Activated naive CD8-positive, alpha-beta T cell treated with anti-CD3 and anti-CD28 coated beads, Interleukin-2, amount 50 U/mL, for 24 hours (primary cell): ENCODE data around the gene UVRAG.
"Not testable (repeated sequence)": the region's sequence is repeated elsewhere in the genome, so short reads cannot be mapped to it uniquely, and the experiment has no call there.

ENCODE experiments used
- ATAC-seq: fragments of 150-1000 bp; cut with Tn5 transposase; one replicate; pipeline ENCODE4 v1.10.0; 2021
- DNase-seq: peaks from one replicate; pipeline ENCODE4 v3.0.0; 2021
- H3K27ac Mint-ChIP-seq: one replicate; pipeline ENCODE4 v1.8.0; 2021; ENCODE audit warnings: mild to moderate bottlenecking, mixed read lengths
- H3K27me3 Mint-ChIP-seq: one replicate; pipeline ENCODE4 v1.8.0; 2021; ENCODE audit warnings: mixed read lengths
- H3K36me3 Mint-ChIP-seq: one replicate; pipeline ENCODE4 v1.8.0; 2021; ENCODE audit warnings: low read depth, mixed read lengths
- H3K4me1 Mint-ChIP-seq: one replicate; pipeline ENCODE4 v1.8.0; 2021; ENCODE audit warnings: mixed read lengths
- H3K4me3 Mint-ChIP-seq: one replicate; pipeline ENCODE4 v1.8.0; 2021; ENCODE audit warnings: mild to moderate bottlenecking, moderate library complexity, mixed read lengths
- H3K9me3 Mint-ChIP-seq: one replicate; pipeline ENCODE4 v1.8.0; 2021; ENCODE audit warnings: mixed read lengths

UVRAG gene

DNA sequence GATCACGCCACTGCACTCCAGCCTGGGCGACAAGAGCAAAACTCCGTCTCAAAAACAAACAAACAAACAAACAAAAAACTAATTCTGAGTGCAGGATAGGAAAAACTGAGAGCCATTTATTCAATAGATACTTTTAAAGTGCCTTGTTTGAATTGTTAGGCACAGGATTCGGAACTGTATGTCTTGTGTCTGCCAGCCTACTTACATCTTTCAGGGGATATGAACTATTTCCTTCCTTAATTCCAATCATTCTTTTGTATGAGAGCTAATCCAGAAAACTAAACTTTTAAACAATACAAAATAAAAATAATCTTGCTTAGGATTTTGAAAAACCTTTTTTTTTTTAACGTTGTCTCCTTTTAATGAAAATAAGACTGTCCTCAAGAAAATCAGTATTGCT is 12.6 kb downstream of the UVRAG start:
- H3K27ac Mint-ChIP-seq, result no peak overlapping the region

DNA sequence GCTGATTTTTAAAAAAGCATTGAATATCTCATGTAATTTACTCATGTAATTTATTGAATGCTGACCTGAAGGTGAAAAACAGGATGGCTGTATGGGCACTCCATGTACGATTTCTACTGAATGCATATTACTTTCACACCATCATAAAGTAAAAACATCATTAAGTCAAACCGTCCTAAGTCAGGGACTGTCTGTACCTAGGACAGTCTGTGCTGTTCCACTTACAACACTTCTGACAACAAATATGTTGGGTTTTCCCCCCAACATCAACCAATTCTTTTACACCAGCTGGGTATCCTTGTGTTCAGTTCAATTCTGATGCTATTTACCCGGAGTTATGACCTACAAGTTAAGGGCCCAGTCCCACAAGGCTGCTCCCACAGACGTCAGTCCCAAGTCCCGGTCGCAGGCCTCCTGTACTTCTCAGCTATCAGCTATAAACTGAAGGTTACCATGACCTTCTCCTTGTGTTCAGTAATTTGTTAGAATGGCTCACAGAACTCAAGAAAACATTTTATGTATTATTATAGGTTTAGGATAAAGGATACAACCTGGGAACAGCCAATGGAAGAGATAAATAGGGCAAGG is 17.0 kb downstream of the UVRAG start:
- DNase-seq (no peak), ATAC-seq (no peak)
- H3K4me1 Mint-ChIP-seq, result peaks cover 32% of the 10 kb centered on the region
- H3K27me3 Mint-ChIP-seq, result no peaks in the 10 kb centered on the region
- no peaks in the 10 kb centered on the region for H3K9me3 Mint-ChIP-seq
- H3K27ac Mint-ChIP-seq, result no peak overlapping the region
- H3K36me3 Mint-ChIP-seq, result peaks cover 9% of the 10 kb centered on the region
- H3K4me3 Mint-ChIP-seq, result no peak overlapping the region

More for the DNA sequence above, 12.6 kb downstream of the UVRAG start:
- H3K9me3 Mint-ChIP-seq, result no peaks in the 10 kb centered on the region
- no peaks in the 10 kb centered on the region for H3K27me3 Mint-ChIP-seq
- peaks cover 49% of the 10 kb centered on the region for H3K4me1 Mint-ChIP-seq
- no peak overlapping the region for H3K4me3 Mint-ChIP-seq
- DNase-seq (no peak), ATAC-seq (no peak)
- peaks cover 16% of the 10 kb centered on the region for H3K36me3 Mint-ChIP-seq

DNA sequence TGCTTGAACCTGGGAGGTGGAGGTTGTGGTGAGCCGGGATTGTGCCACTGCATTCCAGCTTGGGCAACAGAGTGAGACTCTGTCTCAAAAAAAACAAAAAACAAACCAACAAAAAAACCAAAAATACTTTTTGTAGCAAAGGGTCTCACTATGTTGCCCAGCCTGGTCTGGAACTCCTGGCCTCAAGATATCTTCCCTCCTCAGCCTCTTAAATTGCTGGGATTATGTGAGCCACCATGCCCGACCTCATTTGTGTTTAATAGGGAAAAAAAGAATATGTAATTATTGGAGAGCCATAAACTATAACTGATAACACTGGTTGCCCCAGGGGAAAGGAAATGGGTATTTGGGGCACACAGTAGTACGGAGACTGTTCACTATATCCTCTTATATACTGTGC is 19.7 kb downstream of the UVRAG start:
- ATAC-seq (no peak), DNase-seq (no peak)
- peaks cover 27% of the 10 kb centered on the region for H3K4me1 Mint-ChIP-seq

GRCh38 chr11:75836417-75836816 is 21.4 kb downstream of the UVRAG start:
- DNase-seq (no peak), ATAC-seq (no peak)
- Mint-ChIP-seq H3K9me3 (no peaks in the 10 kb centered on the region), H3K4me3 (no peak overlapping the region), H3K27me3 (no peaks in the 10 kb centered on the region), H3K36me3 (peaks cover 8% of the 10 kb centered on the region), H3K4me1 (peaks cover 26% of the 10 kb centered on the region), H3K27ac (peak overlapping the region; percentile 23)

More for the DNA sequence above, 19.7 kb downstream of the UVRAG start:
- Mint-ChIP-seq H3K4me3 (no peak overlapping the region), H3K36me3 (peaks cover 9% of the 10 kb centered on the region), H3K9me3 (no peaks in the 10 kb centered on the region), H3K27ac (no peak overlapping the region), H3K27me3 (no peaks in the 10 kb centered on the region)

- no peaks in the 10 kb centered on the region for H3K27me3 Mint-ChIP-seq
- H3K9me3 Mint-ChIP-seq, result no peaks in the 10 kb centered on the region
- DNase-seq (no peak), ATAC-seq (no peak)
- no peak overlapping the region for H3K4me3 Mint-ChIP-seq
- H3K36me3 Mint-ChIP-seq, result peaks cover 8% of the 10 kb centered on the region
- H3K27ac Mint-ChIP-seq, result no peak overlapping the region
- peaks cover 18% of the 10 kb centered on the region for H3K4me1 Mint-ChIP-seq
These were observed 24.8 kb downstream of the UVRAG start for GRCh38 chr11:75839851-75840250.

DNA sequence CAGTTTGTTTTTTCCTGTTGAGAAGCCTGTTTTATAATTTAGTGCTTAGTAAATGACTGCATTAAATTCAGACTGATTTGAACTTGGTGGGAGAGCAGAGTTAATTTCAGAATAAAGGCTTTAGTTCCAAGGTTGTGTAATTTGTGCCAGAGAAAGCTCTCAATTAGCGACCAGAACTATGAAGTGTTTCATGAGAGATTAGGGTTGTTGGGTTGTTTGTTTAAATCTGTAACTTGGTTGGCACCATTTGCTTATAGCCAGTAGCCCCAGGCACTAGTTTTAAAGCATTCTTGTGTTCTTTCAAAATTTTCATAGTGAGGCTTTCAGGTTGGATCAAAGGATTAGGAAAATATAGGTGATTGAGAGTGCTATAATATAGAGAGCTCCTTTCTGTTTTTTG is 25.5 kb downstream of the UVRAG start:
- H3K27me3 Mint-ChIP-seq, result no peaks in the 10 kb centered on the region
- ATAC-seq (no peak), DNase-seq (no peak)
- peaks cover 16% of the 10 kb centered on the region for H3K4me1 Mint-ChIP-seq
- H3K4me3 Mint-ChIP-seq, result no peak overlapping the region
- no peak overlapping the region for H3K27ac Mint-ChIP-seq
- H3K36me3 Mint-ChIP-seq, result peaks cover 8% of the 10 kb centered on the region
- peaks cover 6% of the 10 kb centered on the region for H3K9me3 Mint-ChIP-seq

DNA sequence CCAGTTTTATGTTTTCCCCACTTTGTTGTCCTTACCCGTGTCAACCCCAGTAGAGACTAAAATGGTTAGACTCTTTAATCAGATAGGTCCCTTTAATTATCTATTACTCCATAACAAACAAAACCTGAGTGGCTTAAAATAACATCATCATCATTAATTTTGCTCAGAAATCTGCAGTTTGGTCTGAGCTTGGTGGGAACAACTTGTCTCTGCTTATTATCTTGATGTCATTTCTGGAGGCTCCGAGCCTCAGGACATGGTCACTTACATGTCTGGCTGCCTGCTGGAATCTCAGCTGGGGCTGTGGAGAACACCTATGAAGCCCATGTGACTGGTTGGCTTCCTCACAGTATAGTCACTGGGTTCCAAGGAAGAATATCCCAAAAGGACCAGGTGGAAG is 26.7 kb downstream of the UVRAG start:
- peaks cover 6% of the 10 kb centered on the region for H3K9me3 Mint-ChIP-seq
- DNase-seq (no peak), ATAC-seq (no peak)
- H3K27ac Mint-ChIP-seq, result no peak overlapping the region
- no peak overlapping the region for H3K4me3 Mint-ChIP-seq
- H3K36me3 Mint-ChIP-seq, result peaks cover 8% of the 10 kb centered on the region
- H3K4me1 Mint-ChIP-seq, result peaks cover 8% of the 10 kb centered on the region
- H3K27me3 Mint-ChIP-seq, result no peaks in the 10 kb centered on the region

DNA sequence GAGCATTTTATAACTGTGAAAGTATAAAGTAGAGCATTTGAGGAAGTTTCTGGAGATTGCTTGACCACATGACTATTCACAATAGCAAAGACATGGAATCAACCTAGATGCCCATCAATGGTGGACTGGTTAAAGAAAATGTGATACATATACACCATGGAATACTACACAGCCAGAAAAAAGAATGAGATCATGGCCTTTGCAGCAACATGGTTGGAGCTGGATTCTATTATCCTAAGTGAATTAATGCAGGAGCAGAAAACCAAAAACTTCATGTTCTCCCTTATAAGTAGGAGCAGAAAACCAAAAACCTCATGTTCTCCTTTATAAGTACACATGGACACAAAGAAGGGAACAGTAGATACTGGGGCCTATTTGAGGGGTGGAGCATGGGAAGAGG is 30.3 kb downstream of the UVRAG start:
- no peak overlapping the region for H3K27ac Mint-ChIP-seq
- DNase-seq (no peak), ATAC-seq (no peak)
- H3K36me3 Mint-ChIP-seq, result peaks cover 8% of the 10 kb centered on the region
- H3K4me1 Mint-ChIP-seq, result peaks cover 7% of the 10 kb centered on the region
- H3K4me3 Mint-ChIP-seq, result no peak overlapping the region
- peaks cover 6% of the 10 kb centered on the region for H3K9me3 Mint-ChIP-seq
- H3K27me3 Mint-ChIP-seq, result no peaks in the 10 kb centered on the region

- Mint-ChIP-seq H3K4me1 (peaks cover 12% of the 10 kb centered on the region), H3K4me3 (no peak overlapping the region), H3K27me3 (no peaks in the 10 kb centered on the region), H3K27ac (no peak overlapping the region), H3K9me3 (peaks cover 6% of the 10 kb centered on the region), H3K36me3 (peaks cover 9% of the 10 kb centered on the region)
- no peak for ATAC-seq
- DNase-seq, result no peak
These were observed 34.9 kb downstream of the UVRAG start for GRCh38 chr11:75849894-75850293.

DNA sequence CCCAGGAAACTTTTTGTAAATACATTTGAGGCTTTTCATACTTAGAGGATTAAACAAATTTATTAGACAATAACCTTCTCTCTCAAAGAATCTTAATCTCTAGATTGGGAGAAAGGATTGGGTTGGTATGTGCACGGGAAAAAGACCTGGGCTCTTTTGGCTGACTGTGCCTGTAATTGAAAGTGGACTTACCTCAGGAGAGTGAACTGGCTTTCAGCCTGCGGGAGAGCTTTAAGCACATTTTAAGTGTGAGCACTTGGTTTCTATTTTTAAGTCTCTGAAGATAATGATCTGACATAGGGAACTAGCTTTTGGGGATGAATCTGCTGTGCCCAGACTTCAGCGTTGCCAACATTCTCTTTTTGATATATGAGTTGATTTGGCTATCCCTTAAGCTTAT is 35.8 kb downstream of the UVRAG start:
- Mint-ChIP-seq H3K4me1 (peaks cover 12% of the 10 kb centered on the region), H3K36me3 (peaks cover 15% of the 10 kb centered on the region)
- no peak for ATAC-seq

DNA sequence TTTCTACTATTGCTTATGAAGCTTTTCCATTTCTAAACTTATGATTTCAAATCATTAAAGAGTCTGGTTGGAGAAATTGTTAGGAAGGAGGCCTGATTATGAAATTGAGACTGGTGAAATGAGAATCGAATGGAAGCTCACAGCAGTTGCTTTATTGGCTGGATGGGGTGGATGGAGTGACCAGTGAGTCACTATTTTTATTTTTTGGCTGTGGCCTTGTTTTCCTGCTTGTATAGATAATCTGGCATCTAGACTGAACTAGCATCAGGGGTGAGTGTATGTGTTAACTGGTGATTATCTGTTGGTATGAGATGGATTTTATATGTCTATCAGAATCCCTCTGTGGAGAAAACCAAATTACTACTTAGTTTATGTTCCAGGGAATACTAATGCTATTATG is 36.2 kb downstream of the UVRAG start:
- H3K9me3 Mint-ChIP-seq, result no peaks in the 10 kb centered on the region
- H3K27ac Mint-ChIP-seq, result no peak overlapping the region
- ATAC-seq (no peak), DNase-seq (no peak)
- peaks cover 12% of the 10 kb centered on the region for H3K4me1 Mint-ChIP-seq
- H3K36me3 Mint-ChIP-seq, result peaks cover 15% of the 10 kb centered on the region
- no peak overlapping the region for H3K4me3 Mint-ChIP-seq
- H3K27me3 Mint-ChIP-seq, result no peaks in the 10 kb centered on the region

More for the DNA sequence above, 35.8 kb downstream of the UVRAG start:
- no peaks in the 10 kb centered on the region for H3K27me3 Mint-ChIP-seq
- no peaks in the 10 kb centered on the region for H3K9me3 Mint-ChIP-seq
- no peak overlapping the region for H3K27ac Mint-ChIP-seq
- no peak overlapping the region for H3K4me3 Mint-ChIP-seq
- DNase-seq, result no peak

DNA sequence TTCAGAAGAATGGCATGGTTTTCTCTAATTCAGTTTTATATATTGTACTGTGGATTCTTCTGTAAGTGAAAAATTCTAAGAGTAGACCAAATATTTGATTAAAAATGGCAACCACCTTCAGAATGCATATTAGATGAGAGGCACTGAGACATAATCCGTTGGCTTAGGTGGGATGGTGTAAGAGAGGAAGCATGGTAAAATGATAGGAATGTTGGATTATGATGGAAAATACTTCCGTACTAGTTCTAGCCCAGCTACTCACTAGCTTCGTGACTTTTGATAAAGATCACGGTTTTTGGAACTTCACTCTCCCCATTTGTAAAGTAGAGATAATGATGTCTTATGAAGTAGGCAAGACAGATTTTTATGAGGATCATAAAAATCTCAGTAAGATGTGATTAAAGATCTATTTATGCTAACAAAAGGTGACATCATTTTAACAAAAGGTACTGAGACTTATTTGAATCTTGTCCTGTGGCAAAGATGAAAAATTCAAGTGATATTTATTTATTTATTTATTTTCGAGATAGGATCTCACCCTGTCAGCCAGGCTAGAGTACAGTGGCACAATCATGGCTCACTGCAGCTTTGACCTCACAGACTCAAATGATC is 37.5 kb downstream of the UVRAG start:
- Mint-ChIP-seq H3K27ac (no peak overlapping the region), H3K36me3 (peaks cover 17% of the 10 kb centered on the region), H3K4me3 (no peak overlapping the region), H3K9me3 (no peaks in the 10 kb centered on the region), H3K4me1 (peaks cover 19% of the 10 kb centered on the region), H3K27me3 (no peaks in the 10 kb centered on the region)
- DNase-seq, result no peak
- ATAC-seq, result no peak

- H3K4me3 Mint-ChIP-seq, H3K27me3 Mint-ChIP-seq, ATAC-seq, H3K9me3 Mint-ChIP-seq, DNase-seq, H3K27ac Mint-ChIP-seq: not testable (repeated sequence)
- Mint-ChIP-seq H3K36me3 (peaks cover 17% of the 10 kb centered on the region), H3K4me1 (peaks cover 23% of the 10 kb centered on the region)
These were observed 38.6 kb downstream of the UVRAG start for GRCh38 chr11:75853563-75853962.

DNA sequence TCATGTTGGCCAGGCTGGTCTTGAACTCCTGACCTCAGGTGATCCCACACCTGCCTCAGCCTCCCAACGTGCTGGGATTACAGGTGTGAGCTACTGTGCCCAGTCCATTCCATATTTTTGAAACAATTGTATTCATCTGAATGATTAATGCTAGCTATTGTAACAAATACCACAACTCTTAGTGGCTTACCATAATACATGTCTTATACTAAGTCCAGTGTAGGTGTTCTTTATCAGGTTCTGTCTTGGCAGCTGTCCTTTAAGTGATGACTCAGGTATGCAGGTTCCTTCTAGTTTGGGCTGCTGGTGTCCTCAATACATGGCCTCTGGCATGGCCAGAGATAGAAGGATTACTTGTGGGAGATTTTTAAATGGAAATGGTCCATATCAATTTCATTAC is 39.0 kb downstream of the UVRAG start:
- Mint-ChIP-seq H3K9me3 (no peaks in the 10 kb centered on the region), H3K27ac (no peak overlapping the region), H3K4me3 (no peak overlapping the region), H3K36me3 (peaks cover 17% of the 10 kb centered on the region), H3K4me1 (peaks cover 24% of the 10 kb centered on the region), H3K27me3 (no peaks in the 10 kb centered on the region)
- DNase-seq (no peak), ATAC-seq (no peak)

DNA sequence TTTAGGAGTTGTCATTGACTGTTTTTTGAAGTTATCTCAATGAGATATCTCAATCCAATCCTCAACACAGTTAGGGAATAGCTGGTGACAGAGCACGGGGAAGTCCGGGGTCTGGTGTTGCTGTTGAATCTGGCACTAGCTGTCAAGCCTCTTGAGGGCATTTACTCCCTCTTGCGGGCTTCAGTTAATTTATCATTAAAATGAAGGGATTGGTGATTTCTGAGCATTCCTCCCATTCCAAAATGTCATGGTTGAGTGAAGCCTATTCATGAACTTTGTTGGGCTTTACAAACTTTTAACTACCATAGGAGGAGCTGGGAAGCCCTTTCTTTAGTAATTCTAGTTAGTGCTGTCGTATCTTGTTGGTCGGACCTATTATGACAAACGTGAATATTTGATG is 40.2 kb downstream of the UVRAG start:
- peaks cover 19% of the 10 kb centered on the region for H3K4me1 Mint-ChIP-seq

More for the DNA sequence above, 40.2 kb downstream of the UVRAG start:
- Mint-ChIP-seq H3K36me3 (peaks cover 17% of the 10 kb centered on the region), H3K4me3 (no peak overlapping the region), H3K9me3 (no peaks in the 10 kb centered on the region), H3K27me3 (no peaks in the 10 kb centered on the region), H3K27ac (no peak overlapping the region)
- DNase-seq (no peak), ATAC-seq (no peak)
